HL-60/S4 treated with phorbol 12-myristate 13-acetate at 8.2 ng/mL for 4 days and 3 days (cell line): Measurements from ENCODE around the gene RCOR1.
"Not testable (repeated sequence)": the region's sequence is repeated elsewhere in the genome, so short reads cannot be mapped to it uniquely, and the experiment has no call there.

ENCODE experiments used
- in situ Hi-C: fragments of 300-500 bp; cut with MboI; formaldehyde crosslinking; loops from 2 replicates; pipeline ENCODE4 v1.15.0; 2022; ENCODE audit warnings: low sequenced_read_pairs

RCOR1 gene

DNA sequence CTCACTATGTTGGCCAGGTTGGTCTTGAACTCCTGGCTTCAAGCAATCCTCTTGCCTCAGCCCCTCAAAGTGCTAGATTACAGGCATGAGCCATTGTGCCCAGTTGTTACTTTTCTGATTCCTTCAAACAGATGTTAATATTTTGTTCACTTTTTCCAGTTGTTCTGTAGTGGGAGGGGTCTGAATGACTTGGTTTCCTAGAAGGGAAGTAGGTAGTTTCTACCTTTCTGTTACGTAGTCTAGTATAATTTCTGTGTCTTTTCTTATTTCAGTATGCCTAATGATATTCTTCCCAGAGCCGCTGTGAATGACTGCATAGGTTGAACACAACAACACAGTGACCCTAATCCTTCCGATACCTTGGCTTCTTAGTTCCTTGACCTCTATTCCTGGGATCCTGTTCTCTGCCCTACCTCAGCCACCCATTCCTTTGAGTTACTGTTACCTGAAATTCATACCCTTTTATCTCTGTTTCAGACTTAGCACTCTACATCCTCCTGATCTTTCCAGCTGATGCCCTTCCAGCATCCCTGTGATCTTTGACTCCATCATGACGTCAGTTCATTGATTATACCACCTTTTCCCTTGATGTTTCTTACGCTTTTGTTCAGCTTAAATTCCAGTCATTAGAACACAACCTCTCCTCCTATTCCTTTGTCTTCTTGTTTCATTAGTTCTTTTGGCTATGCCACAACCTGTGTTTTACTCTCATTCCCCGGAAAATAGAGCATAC lies 33.3 kb downstream of the RCOR1 start:
- in situ Hi-C loops = no loop called here

DNA sequence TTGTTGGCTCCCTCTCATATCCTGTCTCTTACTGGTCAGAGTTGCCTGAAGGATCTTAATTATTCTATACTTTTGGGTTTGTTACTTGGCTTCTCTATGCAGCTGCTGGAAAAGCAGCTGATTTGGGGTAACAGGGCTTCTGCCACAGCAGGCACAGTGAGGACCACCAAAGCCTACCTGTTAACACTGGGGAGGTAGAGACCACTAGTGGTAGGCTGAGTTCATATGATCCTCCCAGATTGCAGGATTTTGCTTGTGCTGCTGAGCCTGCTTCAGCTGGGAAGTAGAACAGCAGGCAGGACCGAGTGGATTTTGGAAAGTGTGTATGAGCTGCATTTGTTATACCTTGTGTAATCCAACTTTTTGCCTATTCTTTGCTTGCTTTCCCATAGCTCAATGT lies 34.1 kb downstream of the RCOR1 start:
- in situ Hi-C loops = no loop called here

- in situ Hi-C loops = no loop called here
Observed at GRCh38 chr14:102629011-102629444, 36.6 kb downstream of the RCOR1 start.

DNA sequence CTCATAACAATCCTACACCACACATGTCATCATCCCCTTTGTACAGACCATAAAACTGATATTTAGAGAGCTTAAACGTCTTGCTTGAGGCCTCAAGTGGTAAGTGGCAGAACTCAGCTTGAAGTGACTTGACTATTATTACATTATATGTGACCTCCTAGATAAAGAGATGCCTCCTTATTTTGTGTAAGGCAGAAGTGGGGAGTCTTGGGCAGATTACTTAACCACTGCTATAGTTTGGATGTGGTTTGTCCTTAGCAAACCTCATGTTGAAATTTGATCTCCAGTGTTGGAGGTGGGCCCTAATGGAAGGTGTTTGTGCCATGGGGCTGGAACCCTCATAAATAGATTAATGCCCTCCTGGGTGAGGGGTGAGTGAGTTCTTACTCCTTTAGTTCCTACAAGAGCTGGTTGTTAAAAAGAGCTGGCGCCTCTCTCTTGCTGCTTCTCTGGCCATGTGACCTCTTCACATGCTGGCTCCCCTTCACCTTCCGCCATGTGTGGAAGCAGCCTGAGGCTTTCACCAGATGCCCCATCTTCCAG lies 37.4 kb downstream of the RCOR1 start:
- in situ Hi-C loops = no loop called here

DNA sequence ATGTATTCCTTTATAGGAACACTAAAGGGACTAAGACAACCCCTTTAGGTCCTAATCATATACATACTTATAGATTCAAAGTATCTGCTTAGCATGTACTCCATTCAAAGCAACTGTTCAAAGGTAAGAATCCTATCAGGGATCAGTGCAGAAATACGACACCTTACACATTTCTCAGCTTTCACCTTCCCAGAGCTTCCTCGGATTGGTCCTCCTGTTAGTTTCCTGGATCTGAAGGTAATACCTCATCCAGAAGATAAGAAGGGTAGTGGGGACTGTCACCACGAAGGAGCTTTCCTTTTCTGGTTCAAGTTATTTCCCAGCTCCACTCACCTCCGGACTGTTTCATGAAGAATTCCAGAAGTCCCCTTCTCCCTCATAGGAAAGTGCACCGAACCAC lies 38.0 kb downstream of the RCOR1 start:
- in situ Hi-C loops = no loop called here

DNA sequence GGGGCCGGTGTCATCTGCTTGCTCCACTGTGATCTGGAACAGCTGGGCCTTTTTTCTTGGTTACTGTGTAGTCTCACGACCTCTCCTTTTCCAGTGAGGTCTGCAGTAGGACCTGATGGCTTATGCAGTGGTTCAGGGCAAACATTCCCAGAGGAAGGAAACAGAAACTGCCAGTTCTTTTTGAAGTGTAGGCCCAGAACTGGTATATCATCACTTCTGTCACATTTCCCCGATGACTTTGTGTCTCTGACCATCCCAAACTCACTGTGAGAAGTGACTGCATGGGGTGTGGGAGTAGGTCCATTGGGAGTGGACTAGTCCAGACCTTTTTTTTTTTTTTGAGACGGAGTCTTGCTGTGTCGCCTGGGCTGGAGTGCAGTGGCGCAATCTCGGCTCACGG lies 38.4 kb downstream of the RCOR1 start:
- in situ Hi-C loops = no loop called here

DNA sequence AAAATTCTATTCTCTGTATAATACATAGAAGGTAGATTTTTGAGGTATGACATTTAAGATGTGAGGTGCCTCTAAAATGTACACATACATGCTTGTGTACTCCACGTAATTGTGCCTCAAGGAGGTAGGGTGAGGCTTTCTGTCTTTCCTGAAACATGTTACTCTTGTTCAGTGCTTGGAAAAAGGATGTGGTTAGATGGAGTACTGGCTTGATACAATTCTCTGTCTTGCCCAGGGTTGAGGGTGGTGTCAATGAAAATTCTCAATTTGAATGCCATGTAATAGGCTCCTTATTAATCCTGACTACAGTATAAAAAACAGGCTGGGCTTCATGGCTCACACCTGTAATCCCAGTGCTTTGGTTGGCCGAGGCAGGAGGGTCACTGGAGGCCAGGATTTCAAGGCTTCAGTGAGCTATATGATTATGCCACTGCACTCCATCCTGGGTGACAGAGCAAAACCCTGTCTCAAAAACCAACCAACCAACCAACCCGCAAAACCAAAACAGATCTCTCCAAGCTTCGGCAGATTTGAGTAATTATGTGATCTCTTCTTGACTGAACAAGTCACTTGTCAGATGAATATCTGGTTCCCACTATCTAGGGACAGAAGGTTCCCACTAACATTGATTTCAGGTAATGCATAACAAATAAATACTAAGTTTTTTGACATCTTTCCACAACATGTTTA lies 41.6 kb downstream of the RCOR1 start:
- in situ Hi-C loops = no loop called here

GRCh38 chr14:102639611-102640010 lies 47.2 kb downstream of the RCOR1 start:
- in situ Hi-C loops = not testable (repeated sequence)

DNA sequence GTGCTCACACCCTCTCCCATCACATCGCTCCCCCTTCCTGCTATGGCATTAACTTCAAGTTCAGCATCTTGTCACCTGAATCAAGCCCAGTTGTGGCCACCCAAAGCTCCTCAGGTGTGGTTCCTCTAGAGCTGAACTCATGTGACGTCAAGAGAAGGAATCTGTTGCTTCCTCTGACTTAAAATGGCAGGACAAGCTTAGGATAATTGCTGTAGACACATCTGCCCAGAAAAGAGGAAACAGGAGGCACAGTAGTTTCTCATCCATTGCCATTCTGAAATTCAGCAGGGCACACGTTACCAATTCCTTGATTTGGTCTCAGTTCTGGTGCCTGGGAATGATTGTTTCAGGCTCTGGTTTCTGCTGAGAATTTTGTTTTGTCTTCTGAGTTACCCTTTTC lies 52.1 kb downstream of the RCOR1 start:
- in situ Hi-C loops = no loop called here

GRCh38 chr14:102645746-102646440 lies 53.4 kb downstream of the RCOR1 start:
- in situ Hi-C loops = no loop called here

DNA sequence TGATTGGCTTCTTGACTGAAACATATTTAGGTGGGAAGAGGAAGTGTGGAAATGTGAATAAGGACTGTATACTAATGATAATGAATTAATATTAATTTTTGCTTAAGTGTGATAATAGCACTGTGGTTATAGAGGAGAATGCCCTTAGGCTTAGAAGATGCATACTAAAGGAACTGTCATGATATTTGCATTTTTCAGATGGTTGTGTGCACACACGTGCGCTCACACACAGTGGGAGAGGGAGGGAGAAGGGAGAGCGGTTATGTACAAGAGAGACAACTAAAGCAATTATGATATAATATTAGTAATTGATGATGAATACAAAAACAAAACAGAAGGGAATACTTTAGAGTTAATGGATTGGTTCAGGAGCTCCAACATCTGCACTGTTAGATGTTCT lies 54.2 kb downstream of the RCOR1 start:
- in situ Hi-C loops = no loop called here

- in situ Hi-C loops = no loop called here
Observed at GRCh38 chr14:102652194-102652593, 59.7 kb downstream of the RCOR1 start.

- in situ Hi-C loops = no loop called here
Observed at GRCh38 chr14:102654298-102654697, 61.8 kb downstream of the RCOR1 start.

DNA sequence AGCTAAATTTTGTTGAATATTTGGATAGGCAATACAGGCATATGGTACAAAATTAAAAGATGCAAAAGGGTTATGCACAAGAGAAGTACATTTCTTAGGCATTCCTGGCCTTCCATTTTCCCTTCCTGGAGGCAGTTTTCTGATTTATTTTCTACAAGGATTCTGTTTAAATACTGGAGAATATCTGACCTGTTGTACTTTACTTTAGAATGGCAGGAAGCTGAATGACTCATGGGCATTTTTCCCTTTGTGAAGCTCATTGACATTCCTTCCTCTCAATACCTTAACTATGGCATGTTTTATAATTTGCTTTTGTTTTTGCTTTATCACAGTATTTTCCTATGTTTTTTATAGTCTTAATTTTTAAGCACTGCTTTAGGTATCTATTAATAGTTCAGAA lies 62.7 kb downstream of the RCOR1 start:
- in situ Hi-C loops = no loop called here

DNA sequence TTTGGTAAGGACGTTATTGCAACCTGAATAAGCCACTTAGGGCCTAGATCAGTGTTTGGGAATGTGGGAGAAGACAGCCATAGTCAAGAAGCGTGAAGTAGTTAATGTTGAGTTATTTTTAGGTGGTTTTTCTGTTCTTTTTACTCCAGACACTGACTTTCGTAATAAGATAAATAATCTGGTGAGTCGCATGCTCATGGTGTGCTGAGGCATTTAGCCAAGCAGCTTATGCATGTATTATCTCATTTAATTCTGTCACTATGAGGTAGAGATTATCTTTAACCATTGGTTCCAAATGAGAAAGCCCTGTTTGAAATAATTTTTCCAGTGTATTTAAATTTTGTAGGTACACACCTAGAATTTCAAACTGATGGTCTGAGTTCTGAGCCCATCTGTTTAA lies 67.3 kb downstream of the RCOR1 start:
- in situ Hi-C loops = no loop called here

DNA sequence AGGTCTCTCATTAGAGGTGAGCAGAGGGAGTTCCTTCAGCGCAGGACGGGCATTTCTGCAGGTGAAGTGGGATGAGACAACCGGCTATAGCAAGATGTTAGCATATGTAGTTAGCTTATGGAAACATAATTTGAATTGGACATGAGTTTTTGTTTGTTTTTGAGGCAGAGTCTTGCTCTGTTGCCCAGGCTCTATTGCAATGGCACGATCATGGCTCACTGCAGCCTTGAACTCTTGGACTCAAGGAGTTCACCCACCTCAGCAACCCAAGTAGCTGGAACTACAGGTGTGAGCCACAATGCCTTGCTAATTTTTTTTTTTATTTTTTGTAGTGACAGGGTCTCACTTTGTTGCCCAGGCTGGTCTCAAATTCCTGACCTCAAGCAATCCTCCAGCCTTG lies 69.2 kb downstream of the RCOR1 start:
- in situ Hi-C loops = no loop called here

DNA sequence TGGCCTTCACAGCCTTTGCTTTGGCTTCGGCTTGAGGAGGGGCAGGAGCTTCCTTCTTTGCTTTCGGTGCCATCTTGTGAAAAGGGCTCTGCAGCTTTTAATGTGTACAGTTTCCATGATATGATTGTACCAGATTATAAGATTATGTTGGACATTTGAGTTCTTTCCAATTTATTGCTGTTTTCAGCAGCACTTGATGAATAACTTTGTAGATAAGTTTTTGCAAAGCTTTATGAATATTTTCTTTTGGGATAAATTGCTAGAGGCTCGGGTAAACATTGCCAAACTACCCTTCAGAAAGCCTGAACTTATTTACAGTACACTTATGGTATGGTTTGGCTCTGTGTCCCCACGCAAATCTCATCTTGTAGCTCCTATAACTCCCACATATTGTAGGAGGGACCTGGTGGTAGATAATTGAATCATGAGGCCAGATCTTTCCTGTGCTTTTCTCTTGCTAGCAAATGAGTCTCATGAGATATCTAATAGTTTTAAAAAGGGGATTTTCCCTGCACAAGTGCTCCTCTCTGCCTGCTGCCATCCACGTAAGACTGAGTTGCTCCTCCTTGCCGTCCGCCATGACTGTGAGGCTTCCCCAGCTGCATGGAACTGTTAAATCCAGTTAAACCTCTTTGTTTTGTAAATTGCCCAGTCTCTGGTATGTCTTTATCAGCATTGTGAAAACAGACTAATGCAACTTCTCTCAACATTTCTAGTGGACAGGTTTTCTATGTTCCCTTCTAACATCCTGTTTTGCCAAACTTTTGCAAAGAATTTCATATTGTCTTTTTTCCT lies 70.4 kb downstream of the RCOR1 start:
- in situ Hi-C loops = no loop called here

GRCh38 chr14:102663440-102663839 lies 71.0 kb downstream of the RCOR1 start:
- in situ Hi-C loops = no loop called here

GRCh38 chr14:102665621-102666020 lies 73.2 kb downstream of the RCOR1 start:
- in situ Hi-C loops = no loop called here

DNA sequence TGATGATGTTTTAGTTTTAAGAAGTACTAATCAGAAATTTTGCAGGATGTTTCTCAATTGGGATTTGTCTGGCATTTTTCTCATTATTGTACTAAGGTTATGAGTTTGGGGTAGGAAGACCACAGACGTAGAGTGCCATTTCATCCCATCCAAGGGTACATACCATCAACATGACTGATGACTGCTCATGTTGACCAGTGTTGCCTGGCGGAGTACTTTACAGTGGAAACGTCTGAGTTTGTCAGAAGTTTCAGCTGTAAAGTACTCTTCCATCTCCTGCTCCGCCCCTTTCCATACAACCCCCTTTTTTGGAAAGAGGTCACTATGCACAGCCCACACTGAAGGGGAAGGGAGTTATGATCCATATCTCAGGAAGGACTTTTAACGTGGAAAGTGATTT lies 74.2 kb downstream of the RCOR1 start:
- in situ Hi-C loops = no loop called here

GRCh38 chr14:102667703-102668102 lies 75.3 kb downstream of the RCOR1 start:
- in situ Hi-C loops = no loop called here
